GM20000 (cell line): ENCODE results near the gene PUDP.
"Not testable (repeated sequence)": the region's sequence is repeated elsewhere in the genome, so short reads cannot be mapped to it uniquely, and the experiment has no call there.

Source experiments
- DNase-seq: peaks from one replicate; pipeline ENCODE4 v3.0.0; 2012; ENCODE audit warnings: low spot score
- TF ChIP-seq, protein P1 (sequence below): IDR thresholded peaks from 2 replicates; pipeline ENCODE4 v1.5.1; 2012; ENCODE audit warnings: mild to moderate bottlenecking, control low read depth; ENCODE audit errors: extremely low read depth, missing control alignments

PUDP gene

DNA sequence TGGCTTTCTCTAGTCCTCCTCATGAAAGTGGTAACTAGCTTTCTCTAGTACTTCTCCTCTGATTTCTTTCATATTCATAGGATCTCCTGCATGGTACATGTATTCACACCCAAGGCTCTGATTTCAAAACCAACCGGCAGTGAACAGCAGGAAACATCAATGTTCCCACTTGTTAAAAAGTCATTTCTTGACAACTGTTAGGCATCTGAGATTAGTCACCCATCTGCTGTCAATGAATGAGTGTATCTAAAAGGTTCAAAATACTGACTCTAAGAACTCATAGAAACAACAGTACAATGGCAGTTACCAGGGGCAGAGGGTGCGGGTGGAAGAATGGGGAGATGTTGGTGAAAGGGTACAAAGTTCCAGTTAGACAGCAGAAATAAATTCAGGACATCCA is 31.5 kb upstream of the PUDP start:
- TF ChIP-seq, protein P1, sequence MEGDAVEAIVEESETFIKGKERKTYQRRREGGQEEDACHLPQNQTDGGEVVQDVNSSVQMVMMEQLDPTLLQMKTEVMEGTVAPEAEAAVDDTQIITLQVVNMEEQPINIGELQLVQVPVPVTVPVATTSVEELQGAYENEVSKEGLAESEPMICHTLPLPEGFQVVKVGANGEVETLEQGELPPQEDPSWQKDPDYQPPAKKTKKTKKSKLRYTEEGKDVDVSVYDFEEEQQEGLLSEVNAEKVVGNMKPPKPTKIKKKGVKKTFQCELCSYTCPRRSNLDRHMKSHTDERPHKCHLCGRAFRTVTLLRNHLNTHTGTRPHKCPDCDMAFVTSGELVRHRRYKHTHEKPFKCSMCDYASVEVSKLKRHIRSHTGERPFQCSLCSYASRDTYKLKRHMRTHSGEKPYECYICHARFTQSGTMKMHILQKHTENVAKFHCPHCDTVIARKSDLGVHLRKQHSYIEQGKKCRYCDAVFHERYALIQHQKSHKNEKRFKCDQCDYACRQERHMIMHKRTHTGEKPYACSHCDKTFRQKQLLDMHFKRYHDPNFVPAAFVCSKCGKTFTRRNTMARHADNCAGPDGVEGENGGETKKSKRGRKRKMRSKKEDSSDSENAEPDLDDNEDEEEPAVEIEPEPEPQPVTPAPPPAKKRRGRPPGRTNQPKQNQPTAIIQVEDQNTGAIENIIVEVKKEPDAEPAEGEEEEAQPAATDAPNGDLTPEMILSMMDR = no peak

DNA sequence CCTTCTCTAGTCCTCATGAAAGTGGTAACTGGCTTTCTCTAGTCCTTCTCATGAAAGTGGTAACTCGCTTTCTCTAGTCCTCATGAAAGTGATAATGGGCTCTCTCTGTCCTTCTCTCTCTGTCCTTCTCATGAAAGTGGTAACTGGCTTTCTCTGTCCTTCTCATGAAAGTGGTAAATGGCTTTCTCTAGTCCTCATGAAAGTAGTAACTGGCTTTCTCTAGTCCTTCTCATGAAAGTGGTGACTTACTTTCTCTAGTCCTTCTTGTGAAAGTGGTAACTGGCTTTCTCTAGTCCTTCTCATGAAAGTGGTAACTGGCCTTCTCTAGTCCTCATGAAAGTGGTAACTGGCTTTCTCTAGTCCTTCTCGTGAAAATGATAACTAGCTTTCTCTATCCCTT is 30.9 kb upstream of the PUDP start:
- not testable (repeated sequence) for DNase-seq

More for the DNA sequence above, 31.5 kb upstream of the PUDP start:
- no peak for DNase-seq

DNA sequence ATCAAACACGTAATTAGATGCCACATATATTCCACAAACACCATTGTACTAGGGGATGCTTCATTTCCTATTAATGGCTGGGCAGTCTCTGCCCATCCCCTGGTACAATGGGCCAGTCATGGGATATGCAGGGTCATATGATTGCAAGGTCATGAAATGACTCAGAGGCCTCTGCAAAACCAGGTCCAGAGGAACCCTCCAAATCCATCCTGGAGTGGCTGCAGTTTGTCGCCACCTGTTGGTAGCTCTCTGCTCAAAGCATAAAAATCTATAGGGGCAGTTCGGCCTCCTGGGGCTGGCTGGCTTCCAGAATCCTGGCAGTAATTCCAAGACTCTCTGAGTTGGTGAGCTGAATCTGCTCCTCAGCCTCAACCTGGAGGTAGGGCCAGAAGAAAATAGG is 22.9 kb upstream of the PUDP start:
- no peak for DNase-seq
- TF ChIP-seq, protein P1 = no peak

DNA sequence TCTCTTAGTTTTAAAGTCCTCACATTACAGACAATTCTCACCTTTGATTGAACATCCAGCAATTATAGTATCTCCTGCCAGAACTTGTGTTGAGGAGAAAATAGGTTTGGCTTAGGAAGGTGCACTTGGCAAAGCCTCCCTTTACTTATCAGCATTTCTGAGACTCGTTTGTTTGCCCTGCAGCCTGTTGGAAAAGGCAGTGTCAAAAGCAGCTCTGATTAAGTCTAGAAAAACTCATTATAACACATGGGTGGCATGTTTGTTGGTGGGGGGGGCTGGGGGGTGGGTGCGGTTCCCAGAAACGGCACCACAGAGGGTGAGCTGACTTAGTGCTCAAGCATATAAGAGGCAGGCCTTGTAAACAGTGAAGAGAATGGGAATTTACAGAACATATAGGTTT is 21.7 kb upstream of the PUDP start:
- no peak for DNase-seq
- TF ChIP-seq, protein P1 = no peak

DNA sequence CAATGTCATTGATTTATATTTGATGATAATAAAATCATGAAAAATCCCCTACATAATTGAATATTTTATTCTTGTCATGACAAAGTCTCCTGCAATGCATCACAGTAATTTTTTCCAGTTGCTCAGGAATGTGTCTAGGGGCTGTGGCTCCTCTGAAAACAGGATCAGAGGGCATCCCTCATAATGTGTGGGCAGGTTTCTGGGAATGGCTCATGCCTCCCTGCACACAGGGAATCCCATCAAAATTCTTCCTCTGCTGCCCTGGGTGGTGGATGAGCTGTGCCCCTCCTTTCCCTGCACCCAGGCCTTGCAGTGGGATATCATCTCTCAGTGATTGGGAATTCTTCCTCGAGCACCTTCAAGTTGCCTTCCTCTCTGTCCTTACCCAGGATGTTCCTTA is 20.4 kb upstream of the PUDP start:
- no peak for DNase-seq
- TF ChIP-seq, protein P1 = no peak

DNA sequence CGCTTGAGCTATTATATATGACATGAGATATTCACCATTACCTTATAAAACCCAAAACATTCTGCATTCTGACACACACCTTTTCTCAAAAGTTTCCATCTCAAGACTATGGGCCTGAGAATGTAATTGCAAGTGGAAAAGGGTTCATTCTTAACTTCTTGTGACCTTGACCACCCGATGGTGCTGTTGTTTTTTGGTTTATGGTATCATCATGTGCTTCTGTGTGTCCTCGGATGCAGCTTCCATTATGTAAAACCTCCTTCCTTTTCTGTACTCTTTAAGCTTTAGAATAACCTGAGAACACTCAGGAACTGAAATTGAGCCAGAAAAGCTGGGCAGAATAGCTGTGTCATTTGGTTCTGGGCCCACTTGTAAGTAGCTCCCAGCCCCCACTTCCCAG is 16.2 kb upstream of the PUDP start:
- TF ChIP-seq, protein P1 = no peak
- DNase-seq = no peak

DNA sequence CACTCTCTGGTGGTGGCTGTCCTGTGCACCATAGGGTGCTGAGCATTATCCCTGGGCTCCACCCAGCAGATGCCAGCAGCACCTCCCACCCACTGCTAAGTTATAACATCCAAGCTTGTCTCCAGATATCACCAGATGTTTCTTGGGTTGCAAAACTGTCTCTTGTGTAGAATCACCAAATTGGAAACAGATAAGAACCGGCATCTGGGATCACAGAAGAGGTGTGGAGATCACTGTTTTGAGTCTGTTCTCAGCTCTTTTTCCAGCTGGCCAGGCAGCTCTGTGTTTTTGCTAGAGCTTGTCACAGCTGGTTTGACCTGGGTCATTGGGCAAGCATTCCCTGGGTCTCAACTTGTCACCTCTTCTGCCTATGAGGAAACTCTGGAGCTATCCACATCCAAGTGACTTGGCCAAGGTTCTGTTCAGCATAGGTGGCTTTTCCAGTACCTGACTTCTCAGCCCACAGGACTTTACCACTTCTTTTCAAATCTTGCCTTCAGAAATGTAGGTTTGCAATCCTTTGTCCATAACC is 15.3 kb upstream of the PUDP start:
- TF ChIP-seq, protein P1 = no peak
- no peak for DNase-seq

DNA sequence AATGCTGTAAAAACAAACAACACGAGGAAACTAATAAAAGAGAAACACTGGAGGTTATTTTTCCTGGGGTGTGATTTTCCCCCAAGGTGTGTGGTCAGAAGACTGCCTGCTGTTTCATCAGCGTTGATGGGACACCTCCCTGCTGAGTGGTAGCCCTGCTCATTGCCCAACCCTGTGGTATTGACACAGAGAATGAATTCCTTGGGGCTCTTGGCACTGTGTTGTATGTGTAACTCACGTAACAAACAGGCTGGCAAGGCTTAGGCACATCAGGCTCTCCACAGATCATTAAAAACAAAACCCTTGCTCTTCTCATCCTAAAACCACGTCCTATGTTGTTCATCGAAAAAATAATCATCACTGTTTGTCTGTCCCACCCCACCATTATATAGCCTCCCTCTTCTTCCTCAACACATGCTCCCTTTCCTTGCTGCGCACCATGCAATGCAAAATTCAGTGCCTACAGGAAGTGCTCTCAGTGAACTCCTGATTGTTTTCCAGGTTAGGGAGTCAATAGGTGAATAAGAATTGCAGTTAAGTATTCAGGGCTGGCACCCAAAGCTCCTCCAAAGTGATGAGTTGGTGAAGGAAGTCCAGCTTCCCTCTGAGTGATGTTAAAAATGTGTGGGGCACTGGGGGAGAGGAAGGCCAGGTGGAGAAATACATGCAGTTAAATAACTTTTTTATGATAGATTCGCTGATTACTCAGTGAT is 11.4 kb upstream of the PUDP start:
- DNase-seq = no peak
- TF ChIP-seq, protein P1 = no peak
